GM21447 (cell line): ENCODE measurements around the gene SERPINA1.
"Not testable (repeated sequence)": the region's sequence is repeated elsewhere in the genome, so short reads cannot be mapped to it uniquely, and the experiment has no call there.

ENCODE experiments used
- ATAC-seq: cut with Tn5 transposase; IDR thresholded peaks from one replicate; pipeline ENCODE4 v1.9.1; 2021; ENCODE audit not compliant: unreplicated experiment

SERPINA1 gene

DNA sequence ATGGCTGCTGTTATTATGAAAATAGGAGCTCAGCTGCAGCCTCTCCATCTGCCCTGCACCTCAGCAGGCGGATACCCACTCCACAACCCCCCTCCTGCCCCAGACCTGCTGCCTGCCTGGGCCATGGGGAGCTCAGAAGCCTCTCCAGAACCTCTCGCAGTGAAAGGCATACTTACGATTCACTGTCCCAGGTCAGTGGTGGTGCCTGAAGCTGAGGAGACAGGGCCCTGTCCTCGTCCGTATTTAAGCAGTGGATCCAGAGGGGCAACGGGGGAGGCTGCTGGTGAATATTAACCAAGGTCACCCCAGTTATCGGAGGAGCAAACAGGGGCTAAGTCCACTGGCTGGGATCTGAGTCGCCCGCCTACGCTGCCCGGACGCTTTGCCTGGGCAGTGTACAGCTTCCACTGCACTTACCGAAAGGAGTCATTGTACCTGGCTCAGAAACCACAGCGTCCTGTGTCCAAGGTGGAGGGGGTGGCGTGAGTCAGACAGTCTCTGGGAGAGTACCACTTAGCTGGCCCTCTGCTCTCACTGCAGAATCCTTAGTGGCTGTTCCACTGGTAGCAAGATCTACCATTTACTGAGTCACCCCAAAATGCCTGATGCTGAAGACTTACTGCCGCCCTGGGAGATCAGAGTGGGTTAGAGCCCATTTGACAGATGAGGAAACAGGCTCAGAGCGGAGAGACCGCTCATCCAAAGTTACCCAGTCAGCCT is at the start of gene SERPINA1:
Gene SERPINA1, minus strand, starts transcription at position 219 of the 720 bp plus-strand sequence. CDS start 5,365 bp downstream, outside the sequence.
- ATAC-seq: no peak

DNA sequence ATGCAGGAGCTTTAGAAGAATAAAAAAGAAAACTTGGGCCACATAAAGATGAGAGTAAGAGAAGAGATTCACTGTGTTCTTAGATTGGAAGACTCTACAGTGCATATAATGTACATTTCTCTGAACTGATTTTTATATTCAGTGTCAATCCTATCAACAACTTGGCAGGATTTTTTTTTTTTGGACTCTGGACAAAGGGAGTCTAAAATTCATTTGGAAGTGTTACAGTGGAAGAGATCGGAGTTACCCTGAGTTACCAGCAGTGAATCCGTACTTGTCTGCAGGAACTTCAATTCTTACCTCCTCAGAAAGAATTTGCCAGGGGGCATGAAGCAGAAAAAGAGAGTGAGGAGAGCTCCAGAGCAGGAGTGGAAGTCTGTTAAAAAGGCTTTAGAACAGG is 40.2 kb upstream of the SERPINA1 start:
- ATAC-seq: no peak

DNA sequence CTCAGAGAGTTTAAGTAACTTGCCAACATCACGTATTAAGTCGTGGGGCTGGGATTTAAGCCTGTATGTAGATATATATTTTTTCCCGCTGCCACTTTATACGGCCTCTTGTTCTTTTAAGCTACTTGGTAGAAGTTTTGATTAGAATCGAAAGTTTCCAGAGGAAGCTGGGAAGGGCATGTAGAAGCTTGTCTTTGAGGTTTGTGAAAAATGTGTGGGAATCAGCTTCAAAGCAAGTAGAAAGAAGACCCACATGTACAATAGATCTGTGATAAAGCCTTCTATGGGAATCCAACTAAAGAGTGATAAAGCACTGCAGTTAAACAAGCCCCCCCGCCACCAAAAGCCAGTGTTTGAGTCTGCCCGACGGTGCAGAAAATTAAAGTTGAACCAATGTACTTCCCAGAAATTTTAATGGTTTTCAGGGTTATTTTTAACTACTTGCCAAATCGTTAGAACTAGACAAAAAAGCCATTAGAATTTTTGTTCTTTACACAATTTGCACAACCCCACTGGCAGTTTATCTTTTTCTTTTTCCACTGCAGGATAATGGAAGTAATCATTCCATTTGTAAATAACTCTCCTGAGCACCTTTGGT is 38.7 kb upstream of the SERPINA1 start:
- no peak for ATAC-seq

DNA sequence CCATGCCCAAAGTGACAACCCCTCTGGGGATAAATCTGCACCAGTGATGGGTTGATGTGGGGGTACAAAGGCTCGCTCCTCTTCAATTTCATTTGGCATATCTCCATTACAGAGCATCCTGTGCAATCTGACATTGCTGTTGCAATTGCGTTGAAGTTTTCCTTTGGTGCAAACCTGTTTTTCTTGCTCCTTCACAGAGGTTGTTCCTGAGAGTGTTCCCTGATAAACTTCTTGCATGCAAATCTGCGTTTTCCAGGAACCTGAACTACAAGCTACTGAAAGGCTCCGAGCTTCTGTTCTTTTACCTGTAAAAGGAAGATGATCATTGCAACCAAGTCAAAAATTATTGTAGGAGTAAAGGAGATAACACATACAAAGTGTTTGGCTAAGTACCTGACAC is 38.1 kb upstream of the SERPINA1 start:
- no peak for ATAC-seq

DNA sequence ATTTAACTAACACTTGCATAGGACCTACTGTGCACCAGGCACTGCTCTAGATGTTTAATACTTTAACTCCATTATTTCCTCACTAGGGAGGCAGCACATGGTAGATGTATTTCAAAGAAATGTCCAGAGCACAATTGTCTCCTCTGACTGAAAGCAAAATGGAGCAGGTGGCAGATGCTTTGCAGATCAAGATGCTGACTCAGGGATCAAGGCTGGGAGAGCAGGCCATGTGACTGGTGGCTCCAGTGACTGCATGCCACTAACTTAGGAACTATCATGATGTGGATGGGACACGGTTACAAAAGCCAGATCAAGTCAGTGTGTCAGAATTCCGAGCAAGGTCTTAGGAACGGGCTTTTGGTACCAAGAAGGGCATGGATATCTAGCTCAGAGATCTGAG is 36.0 kb upstream of the SERPINA1 start:
- ATAC-seq: no peak

DNA sequence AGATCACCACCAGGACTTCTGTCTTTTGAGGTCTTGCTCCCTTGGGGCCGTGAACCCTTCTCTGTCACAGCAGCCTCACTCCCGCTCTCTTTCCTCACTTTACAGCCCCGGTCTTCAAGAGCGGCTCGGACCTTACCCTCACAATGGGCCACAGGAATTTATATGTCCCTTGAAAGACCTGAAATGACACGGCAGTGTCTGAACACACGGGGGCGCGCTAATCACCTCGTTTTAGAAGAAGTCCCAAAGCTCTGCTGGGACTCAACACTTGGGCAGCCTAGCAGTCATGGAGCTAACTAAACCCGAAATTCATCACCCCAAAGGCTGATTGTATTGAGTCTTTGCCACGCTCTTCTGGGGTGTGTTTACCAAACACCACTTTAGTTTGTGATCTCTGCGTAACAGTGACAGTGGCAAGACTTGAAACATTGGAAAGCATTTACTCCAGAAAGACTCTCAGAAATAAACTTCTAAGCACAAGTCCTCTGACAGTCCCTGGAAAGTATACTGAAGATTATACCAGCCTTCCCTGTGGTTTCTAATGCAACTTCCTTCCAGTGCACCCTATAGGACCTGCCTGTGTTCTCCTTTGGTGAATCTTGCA is 35.2 kb upstream of the SERPINA1 start:
- no peak for ATAC-seq

DNA sequence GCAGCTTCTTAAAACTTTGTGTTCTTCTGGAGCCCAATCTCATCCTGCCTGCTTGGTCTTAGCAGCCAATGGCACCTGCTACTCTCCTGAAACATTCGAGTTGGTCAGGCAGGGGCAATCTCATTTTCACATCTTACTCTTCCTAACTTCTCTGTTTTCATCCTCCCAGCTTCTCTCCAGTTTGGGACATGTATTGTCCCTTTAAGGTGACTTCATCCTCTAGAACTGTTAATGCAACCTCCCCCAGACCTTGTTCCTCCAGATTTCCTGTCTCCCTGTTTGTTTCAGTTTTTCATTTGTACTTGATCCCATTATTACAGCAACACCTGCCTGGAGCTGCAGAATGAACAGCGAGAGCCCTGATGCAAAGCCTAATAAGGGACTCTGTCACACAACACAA is 32.9 kb upstream of the SERPINA1 start:
- ATAC-seq: no peak

DNA sequence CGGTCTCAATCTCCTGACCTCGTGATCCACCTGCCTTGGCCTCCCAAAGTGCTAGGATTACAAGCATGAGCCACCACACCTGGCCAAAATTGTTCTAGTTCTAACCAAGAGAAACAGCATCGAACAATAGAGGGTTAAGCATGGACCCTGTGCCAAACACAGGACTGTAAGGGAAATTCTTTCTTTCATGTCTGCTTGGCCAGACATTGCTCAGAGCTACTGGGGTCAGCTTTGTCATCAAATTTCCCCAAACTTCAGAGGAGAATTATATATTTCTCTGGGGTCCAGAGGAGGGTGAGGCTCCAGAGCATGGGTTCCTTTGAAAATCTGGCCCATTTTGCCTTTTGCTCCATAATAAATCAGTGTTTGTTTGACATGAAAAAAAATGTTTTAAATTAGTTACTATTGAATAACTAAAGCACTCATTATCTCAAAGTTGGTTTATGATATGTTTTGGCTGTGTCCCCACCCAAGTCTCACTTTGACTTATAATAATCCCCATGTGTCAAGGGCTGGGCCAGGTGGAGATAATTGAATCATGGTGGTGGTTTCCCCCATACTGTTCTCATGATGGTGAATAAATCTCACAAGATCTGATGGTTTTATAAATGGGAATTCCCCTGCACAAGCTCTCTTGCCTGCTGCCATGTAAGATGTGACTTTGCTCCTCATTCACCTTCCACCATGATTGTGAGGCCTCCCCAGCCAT is 29.2 kb upstream of the SERPINA1 start:
- ATAC-seq: not testable (repeated sequence)

DNA sequence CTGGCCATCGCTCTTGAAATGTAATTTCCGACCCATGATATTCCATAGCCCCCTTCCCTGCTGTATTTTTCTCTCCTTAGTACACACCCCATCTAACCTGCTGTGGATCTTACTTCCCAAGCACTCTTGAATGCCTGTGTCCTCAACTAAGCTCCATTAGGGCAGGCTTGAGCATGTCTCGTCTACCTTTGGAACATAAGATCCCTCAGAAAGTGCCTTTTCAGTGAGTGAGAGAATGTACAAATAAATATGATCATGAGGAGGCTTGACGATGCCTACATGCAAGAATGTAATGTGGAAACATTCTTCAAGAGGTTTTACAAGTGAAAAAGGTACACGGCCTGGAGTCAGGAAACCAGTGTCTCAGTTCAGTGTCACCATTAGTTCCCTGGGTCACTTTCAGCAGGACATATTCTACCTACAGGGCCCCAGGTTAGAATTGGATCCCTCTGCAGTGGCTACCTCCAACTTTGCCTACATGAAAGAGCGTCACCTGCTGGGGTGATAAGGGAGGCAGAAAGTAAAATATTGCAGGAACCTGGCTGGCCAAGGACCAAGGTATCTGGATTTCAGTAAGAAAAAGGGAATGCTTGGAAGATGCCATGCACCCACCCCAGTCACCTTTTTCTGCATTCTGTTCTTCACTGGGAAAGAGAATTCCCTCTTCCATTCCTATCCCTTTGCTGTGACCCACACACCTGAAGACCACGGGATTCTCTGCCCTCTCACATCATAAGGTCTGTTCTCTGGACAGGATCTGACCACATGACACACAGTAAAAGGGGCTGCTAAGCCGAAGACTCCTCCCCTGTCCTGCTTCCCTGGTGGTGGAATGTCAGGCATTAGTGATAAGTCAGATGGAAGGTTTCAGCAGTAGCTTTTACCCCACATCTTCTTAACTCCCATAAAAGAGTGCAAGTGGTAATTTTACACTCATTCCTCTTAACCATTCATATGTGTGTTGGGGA is 24.6 kb upstream of the SERPINA1 start:
- no peak for ATAC-seq

DNA sequence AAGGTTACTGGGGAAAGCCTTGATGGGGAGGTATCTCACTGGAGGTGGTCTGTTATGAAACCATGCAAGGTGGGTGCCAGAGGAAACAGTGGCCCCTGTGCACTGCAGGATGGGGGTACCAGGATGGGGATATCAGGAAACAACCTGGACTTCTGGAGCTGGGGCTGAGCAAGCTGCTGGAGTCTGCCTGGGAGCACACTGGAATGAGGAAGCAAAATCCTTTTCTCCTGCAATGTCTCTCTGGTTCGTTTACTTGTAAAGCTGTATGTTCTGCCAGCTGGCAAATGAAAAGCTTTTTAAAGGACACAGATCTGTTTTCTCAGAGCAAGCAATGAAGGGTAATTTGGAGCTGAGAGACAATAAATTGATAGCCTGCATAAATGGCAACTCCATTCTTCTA is 23.2 kb upstream of the SERPINA1 start:
- ATAC-seq: no peak

DNA sequence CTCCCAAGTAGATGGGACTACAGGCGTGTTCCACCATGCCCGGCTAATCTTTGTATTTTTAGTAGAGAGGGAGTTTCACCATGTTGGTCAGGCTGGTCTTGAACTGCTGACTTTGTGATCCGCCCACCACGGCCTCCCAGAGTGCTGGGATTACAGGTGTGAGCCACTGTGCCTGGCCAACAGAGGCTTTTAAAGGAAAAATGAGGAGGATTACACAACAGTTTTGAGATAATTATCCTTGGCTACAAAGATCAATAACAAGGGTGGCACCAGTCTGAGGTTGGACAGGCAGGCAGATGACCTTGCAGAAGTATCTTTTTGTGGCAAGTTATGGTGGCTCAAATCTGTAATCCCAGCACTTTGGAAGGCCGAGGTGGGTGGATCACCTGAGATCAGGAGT is 21.0 kb upstream of the SERPINA1 start:
- ATAC-seq: not testable (repeated sequence)

DNA sequence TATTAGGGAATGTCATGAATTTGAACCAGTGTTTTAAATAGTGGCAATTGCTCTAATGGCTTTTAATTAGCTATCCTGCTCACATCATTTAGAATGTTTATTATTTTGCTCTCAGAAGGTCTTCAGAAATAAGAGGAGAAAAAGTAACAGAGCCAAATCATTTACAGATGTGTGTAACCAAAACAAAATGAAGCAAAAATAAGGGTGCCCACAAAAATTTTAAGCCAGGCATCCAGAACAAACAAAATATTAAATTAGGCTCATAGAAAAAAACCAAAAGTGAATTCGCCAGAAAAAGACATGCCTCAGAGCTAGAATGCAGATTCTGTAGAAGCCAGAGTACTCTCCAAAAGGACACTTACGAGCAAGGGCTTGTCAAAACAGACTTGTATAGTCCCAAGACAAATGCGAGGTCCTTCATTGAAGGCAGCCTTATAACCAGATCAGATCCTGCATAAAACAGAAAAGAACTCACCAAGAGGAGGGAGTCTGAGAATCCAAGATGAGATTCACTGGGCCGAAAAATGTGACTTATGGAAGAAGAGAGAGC is 20.2 kb upstream of the SERPINA1 start:
- ATAC-seq: no peak

DNA sequence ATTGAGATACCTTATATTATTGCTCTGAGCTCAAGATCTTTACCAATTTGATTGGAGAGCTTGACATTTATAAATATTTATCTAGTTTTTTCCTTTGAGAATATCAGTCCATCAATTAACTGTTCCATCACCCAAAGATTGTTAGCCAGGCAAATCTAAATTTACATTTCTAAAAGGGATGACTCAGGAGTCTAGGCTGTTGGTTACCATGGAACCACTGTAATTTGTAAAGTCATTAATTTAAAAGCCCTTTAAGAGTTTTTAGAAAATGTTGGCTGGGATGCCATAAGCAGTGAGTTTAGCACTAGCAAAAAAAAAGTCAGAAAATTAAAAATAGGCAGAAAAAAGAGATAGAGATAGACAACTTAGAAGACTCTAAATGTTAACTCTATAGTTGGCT is 19.5 kb upstream of the SERPINA1 start:
- no peak for ATAC-seq

DNA sequence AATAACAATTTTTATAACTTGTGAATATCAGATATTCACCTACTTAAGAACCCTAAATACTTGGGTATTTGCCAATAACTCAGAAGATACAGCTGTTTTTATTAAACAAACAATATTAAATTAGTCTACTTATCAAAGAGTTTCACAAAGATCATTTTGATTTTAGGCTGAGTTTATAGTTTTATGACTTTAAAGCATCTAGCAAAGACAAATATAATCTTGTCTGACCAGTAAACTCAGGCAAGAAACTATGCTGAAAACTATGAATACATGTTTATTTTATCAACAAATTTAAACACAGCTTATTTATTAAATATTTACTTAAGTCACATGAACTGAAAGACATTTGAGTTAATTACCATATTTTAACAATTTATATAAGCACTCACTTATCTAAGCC is 18.5 kb upstream of the SERPINA1 start:
- no peak for ATAC-seq

DNA sequence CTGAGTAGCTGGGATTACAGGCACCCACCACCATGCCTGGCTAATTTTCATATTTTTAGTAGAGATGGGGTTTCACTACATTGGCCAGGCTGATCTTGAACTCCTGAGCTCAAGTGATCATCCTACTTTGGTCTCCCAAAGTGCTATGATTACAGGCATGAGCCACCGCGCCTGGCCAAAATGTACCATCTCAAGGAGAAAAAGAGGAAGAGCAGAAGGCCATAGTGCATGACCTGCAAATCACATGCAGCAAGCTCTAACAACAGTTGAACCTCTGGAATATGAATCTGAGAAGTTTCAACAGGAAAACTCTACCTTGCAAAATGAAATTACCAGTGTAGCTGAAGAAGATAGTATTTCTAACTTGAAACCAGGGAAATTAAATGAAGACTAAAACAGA is 17.1 kb upstream of the SERPINA1 start:
- ATAC-seq: no peak

DNA sequence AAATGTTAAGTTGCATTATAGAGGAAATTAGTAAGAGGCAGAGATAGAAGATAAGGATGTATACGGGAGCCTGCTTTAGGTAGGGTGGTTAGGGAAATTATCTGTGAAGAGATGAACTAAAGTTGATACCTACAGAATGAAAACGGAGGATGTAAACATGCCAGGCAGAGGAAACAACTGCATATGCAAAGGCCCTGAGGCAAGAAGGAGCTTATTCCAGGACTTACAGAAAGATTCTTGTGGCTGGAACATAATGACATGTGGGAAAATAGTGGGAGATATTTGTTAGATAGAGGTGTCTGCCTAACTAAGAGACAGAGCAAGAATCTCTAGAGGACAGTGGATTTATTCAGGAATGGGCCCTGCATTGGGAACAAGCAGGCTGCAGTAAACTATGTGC is 16.2 kb upstream of the SERPINA1 start:
- ATAC-seq: no peak

DNA sequence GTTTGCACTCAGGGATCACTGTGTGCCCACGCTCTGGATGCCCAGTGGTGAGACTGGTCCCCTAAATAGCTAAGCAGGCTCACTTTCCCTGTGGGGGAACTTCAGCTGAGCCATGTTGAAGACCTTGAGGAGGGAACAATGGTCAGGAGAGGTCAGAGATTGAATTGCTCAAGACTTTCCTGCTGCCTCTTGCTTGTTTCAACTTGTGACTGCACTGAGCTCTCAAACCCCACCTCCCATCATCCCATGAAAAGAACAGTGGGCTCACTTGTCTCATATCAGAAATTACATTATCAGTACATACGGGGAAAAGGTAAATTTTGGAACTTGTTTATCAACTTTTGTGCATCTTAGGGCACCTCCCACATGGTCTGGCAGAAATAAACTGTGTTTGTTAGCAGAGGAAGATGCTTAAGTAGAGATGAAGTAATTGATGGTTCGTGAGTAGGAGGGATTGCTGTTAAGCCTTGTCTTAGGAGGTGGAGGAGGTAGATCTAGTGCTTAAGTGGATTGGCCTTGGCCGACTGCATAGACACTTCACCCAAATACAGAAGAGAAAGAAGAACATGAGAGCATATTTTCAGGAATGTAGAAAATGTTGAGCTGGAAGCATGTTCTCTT is 15.0 kb upstream of the SERPINA1 start:
- no peak for ATAC-seq

DNA sequence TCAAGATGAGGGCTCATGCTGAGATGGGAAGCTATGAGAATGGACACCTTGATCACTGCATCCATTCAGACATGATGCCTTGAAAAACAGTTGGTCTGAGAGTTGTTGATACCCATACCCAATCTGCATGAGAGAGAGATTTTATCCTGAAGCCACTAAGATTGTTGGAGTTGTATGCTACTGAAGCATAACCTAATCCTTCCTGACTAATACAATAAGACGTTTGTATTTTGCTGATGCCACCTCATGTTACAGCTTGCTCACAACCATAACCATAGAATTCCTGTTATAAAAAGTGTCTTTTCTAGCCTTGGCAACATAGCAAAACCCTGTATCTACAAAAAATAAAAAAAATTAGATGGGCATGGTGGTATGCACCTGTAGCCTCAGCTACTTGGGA is 12.7 kb upstream of the SERPINA1 start:
- ATAC-seq: no peak

DNA sequence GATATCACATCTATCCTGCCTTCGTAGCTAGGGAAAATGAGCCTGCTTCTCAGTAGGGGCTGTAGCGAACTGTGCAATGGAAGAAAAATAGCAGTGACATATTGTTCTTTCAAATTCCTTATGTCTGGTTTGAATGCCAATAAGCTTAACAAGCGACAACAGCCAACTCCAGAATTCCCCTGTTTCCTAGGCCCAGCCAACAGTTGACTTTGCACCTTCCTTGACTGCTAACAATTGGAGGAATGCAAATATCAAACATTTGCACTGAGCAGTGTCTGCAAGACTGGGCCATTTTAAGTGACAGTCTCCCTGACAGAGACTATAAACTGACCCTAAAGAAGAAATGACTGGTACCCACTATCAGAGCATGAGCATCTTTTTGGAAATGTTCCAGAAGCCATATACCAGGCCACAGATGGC is 12.0 kb upstream of the SERPINA1 start:
- no peak for ATAC-seq

DNA sequence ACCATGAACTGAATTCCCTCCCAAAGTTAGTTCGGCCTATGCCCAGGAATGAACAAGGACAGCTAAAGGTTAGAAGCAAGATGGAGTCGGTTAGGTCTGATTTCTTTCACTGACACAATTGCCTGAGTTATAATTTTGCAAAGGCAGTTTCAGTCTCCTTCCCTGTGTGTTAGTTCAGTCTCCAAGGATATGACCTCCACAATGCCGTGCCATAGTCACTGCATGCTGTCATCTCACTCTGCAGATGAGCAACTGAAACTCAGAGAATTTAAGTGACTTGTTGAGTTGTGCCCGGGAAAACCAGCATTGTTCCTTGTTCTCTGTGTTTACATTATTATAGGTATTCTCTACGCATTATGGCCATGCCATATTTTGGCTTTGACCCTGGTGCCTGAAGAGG is 10.1 kb upstream of the SERPINA1 start:
- ATAC-seq: no peak
